Measurements from ENCODE around the gene ELF5.

DNA sequence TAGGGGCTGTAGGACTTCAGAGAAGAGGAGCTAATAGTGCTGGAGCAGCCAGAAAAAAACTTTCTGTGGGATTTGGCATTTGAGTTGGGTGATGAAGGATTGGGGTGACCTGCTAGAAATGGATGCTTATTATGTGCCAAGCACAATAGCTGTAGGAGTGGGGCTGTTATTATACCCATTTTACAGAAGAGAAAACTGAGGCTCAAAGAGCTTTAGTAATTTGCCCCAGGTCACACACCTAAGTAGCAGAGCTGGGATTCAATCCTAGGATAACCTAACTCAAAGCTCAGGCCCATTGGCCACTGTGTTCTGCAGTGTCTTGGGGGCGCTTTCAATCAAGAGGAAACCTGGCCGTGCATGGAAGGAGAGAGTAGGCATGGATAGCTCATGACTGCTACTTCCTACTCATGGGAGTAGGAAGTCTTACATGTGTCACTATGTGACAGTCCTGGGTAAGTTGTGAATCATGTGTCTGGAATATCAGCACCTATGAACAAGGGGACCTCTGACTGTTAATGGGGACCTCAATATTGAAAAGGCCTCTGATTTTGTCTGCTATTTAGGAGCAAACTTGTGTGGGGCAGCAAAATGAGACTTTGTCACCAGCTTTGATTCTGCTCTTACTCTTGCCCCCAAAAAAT, 6.1 kb upstream of the ELF5 start:
- TF ChIP-seq, protein P1, sequence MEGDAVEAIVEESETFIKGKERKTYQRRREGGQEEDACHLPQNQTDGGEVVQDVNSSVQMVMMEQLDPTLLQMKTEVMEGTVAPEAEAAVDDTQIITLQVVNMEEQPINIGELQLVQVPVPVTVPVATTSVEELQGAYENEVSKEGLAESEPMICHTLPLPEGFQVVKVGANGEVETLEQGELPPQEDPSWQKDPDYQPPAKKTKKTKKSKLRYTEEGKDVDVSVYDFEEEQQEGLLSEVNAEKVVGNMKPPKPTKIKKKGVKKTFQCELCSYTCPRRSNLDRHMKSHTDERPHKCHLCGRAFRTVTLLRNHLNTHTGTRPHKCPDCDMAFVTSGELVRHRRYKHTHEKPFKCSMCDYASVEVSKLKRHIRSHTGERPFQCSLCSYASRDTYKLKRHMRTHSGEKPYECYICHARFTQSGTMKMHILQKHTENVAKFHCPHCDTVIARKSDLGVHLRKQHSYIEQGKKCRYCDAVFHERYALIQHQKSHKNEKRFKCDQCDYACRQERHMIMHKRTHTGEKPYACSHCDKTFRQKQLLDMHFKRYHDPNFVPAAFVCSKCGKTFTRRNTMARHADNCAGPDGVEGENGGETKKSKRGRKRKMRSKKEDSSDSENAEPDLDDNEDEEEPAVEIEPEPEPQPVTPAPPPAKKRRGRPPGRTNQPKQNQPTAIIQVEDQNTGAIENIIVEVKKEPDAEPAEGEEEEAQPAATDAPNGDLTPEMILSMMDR (IDR thresholded peaks at IDR 0.05), result no peak
- no peak for TF ChIP-seq EP300 (IDR thresholded peaks at IDR 0.05)
